CD4-positive, alpha-beta T cell treated with Interleukin-21 for 1 hour (primary cell): ENCODE measurements around the gene SUPT5H.

Source experiments
- DNase-seq: peaks from one replicate; pipeline ENCODE4 v3.0.0-alpha.2; 2020

SUPT5H gene

GRCh38 chr19:39409208-39410016 is 36.0 kb upstream of the SUPT5H start:
- DNase-seq = peak; percentile 96

- peak; percentile 74 for DNase-seq
Observed at GRCh38 chr19:39410017-39410830, 35.2 kb upstream of the SUPT5H start.

- no peak for DNase-seq
Observed at GRCh38 chr19:39410831-39411080, 34.6 kb upstream of the SUPT5H start.

GRCh38 chr19:39411081-39411831 is 34.1 kb upstream of the SUPT5H start:
- DNase-seq = peak; percentile 82

- DNase-seq = peak; percentile 94
Observed at GRCh38 chr19:39411832-39412099, 33.6 kb upstream of the SUPT5H start.

GRCh38 chr19:39412100-39412866 is 33.1 kb upstream of the SUPT5H start, which contains the start of gene PLEKHG2:
Gene PLEKHG2 (plus strand): TSS chr19:39412669. CDS start chr19:39414087, 1,418 bp downstream.
- DNase-seq = peak; percentile 99

- no peak for DNase-seq
Observed at GRCh38 chr19:39412867-39413271, 32.5 kb upstream of the SUPT5H start.

GRCh38 chr19:39413272-39413910 is 32.0 kb upstream of the SUPT5H start:
- peak; percentile 56 for DNase-seq

GRCh38 chr19:39413911-39414608 is 31.3 kb upstream of the SUPT5H start:
- peak; percentile 43 for DNase-seq

- DNase-seq = no peak
Observed at GRCh38 chr19:39415111-39416046, 30.0 kb upstream of the SUPT5H start.

- no peak for DNase-seq
Observed at GRCh38 chr19:39416152-39417120, 28.9 kb upstream of the SUPT5H start.

GRCh38 chr19:39417463-39418181 is 27.8 kb upstream of the SUPT5H start:
- no peak for DNase-seq

- DNase-seq = no peak
Observed at GRCh38 chr19:39419003-39419402, 26.4 kb upstream of the SUPT5H start.

GRCh38 chr19:39420769-39421168 is 24.6 kb upstream of the SUPT5H start:
- no peak for DNase-seq

GRCh38 chr19:39422020-39422419 is 23.4 kb upstream of the SUPT5H start:
- DNase-seq = no peak

GRCh38 chr19:39423258-39424086 is 21.9 kb upstream of the SUPT5H start:
- DNase-seq = no peak

GRCh38 chr19:39424934-39425333 is 20.4 kb upstream of the SUPT5H start:
- no peak for DNase-seq

- DNase-seq = no peak
Observed at GRCh38 chr19:39425744-39426143, 19.6 kb upstream of the SUPT5H start.
